GM18507 (cell line): ENCODE measurements around the gene ZKSCAN2.

Experiments used
- DNase-seq: peaks from one replicate; pipeline ENCODE4 v3.0.0; 2011; ENCODE audit warnings: low read depth; ENCODE audit not compliant: insufficient read length; ENCODE audit errors: extremely low spot score
- FAIRE-seq: peaks from 2 replicates; lab custom pipeline; 2011; peaks lifted over from hg19 to GRCh38; lab: Jason Lieb, UNC

The ZKSCAN2 gene

GRCh38 chr16:25257470-25257955 is at the start of gene ZKSCAN2:
Gene ZKSCAN2, minus strand, starts transcription at chr16:25257845. Its CDS starts 718 bp downstream, at chr16:25257127.
- peak; percentile 81 for FAIRE-seq

GRCh38 chr16:25299792-25300590 is 42.3 kb upstream of the ZKSCAN2 start:
- FAIRE-seq (no peak), DNase-seq (no peak)

More at GRCh38 chr16:25257470-25257955, at the start of gene ZKSCAN2:
- DNase-seq = peak; percentile 74

- no peak for FAIRE-seq
- DNase-seq = no peak
Measured at GRCh38 chr16:25298165-25298872, 40.7 kb upstream of the ZKSCAN2 start.

- DNase-seq = no peak
- FAIRE-seq = no peak
Measured at GRCh38 chr16:25297151-25297787, 39.6 kb upstream of the ZKSCAN2 start.

GRCh38 chr16:25291580-25291979 is 33.9 kb upstream of the ZKSCAN2 start:
- FAIRE-seq = no peak
- DNase-seq = no peak

- DNase-seq (no peak), FAIRE-seq (no peak)
Measured at GRCh38 chr16:25289466-25289865, 31.8 kb upstream of the ZKSCAN2 start.

GRCh38 chr16:25279491-25279890 is 21.8 kb upstream of the ZKSCAN2 start:
- no peak for FAIRE-seq
- no peak for DNase-seq

- FAIRE-seq (no peak), DNase-seq (no peak)
Measured at GRCh38 chr16:25271421-25271820, 13.8 kb upstream of the ZKSCAN2 start.

- DNase-seq = no peak
- FAIRE-seq = no peak
Measured at GRCh38 chr16:25270577-25270976, 12.9 kb upstream of the ZKSCAN2 start.

- FAIRE-seq (no peak), DNase-seq (no peak)
Measured at GRCh38 chr16:25269879-25270278, 12.2 kb upstream of the ZKSCAN2 start.

- FAIRE-seq = no peak
- no peak for DNase-seq
Measured at GRCh38 chr16:25265968-25266367, 8.3 kb upstream of the ZKSCAN2 start.

- no peak for DNase-seq
- FAIRE-seq = no peak
Measured at GRCh38 chr16:25264597-25264996, 7.0 kb upstream of the ZKSCAN2 start.

GRCh38 chr16:25260416-25260815 is 2.8 kb upstream of the ZKSCAN2 start:
- no peak for FAIRE-seq
- no peak for DNase-seq

GRCh38 chr16:25258861-25259179 is 1.2 kb upstream of the ZKSCAN2 start:
- FAIRE-seq (no peak), DNase-seq (no peak)

GRCh38 chr16:25257956-25258860 is 563 bp upstream of the ZKSCAN2 start:
- peak; percentile 79 for FAIRE-seq
- DNase-seq = peak; percentile 78

- FAIRE-seq = no peak
- DNase-seq = no peak
Measured at GRCh38 chr16:25256695-25257469, 763 bp downstream of the ZKSCAN2 start.

GRCh38 chr16:25253322-25253721 is 4.3 kb downstream of the ZKSCAN2 start:
- FAIRE-seq = no peak
- no peak for DNase-seq

- DNase-seq (no peak), FAIRE-seq (no peak)
Measured at GRCh38 chr16:25250467-25250866, 7.2 kb downstream of the ZKSCAN2 start.

GRCh38 chr16:25235991-25236390 is 21.7 kb downstream of the ZKSCAN2 start:
- no peak for DNase-seq
- FAIRE-seq = no peak
